ENCODE data around the gene OLFML3.

OLFML3 gene

GRCh38 chr1:113978863-113979702 lies at the start of gene OLFML3:
Gene OLFML3, plus strand, starts transcription at chr1:113979474. Its CDS starts 43 bp downstream, at chr1:113979517.
- Histone ChIP-seq H3K27ac (ENCODE audit: low read depth, low read length) (no peak within 1 kb of the TSS), H3K9me2 (replicated peaks; ENCODE audit: insufficient read depth, low read length) (no peaks in the 10 kb centered on the region), H3F3A (ENCODE audit: insufficient read depth) (peaks cover 7% of the 10 kb centered on the region; the same call in 1 of the 2 replicates), H3K79me2 (ENCODE audit: insufficient read depth, low read length) (no peaks in the 10 kb centered on the region), H4K20me1 (ENCODE audit: low read depth, low read length) (no peaks in the 10 kb centered on the region), H3K27me3 (ENCODE audit: low read length) (no peaks in the 10 kb centered on the region), H2AFZ (ENCODE audit: low read depth, low read length, severe bottlenecking) (no peak within 1 kb of the TSS), H3K36me3 (ENCODE audit: low read length) (peaks cover 4% of the 10 kb centered on the region), H3K4me3 (ENCODE audit: insufficient read depth, low read length, poor library complexity, severe bottlenecking) (no peak within 1 kb of the TSS), H3K4me2 (ENCODE audit: low read depth, low read length, poor library complexity, severe bottlenecking) (no peak within 1 kb of the TSS), H3K9me3 (ENCODE audit: insufficient read depth, low read length) (no peaks in the 10 kb centered on the region), H3K9ac (ENCODE audit: low read length) (no peak within 1 kb of the TSS)
- TF ChIP-seq EZH2phosphoT487 (conservative IDR thresholded peaks at IDR 0.05; ENCODE audit: low read length) (no peak), CTCF (IDR thresholded peaks at IDR 0.05; ENCODE audit: insufficient read depth, low read length, poor library complexity, severe bottlenecking) (peak; percentile 32)

GRCh38 chr1:113929750-113930498 lies 49.4 kb upstream of the OLFML3 start:
- Histone ChIP-seq H3K27me3 (ENCODE audit: low read length) (no peaks in the 10 kb centered on the region), H4K20me1 (ENCODE audit: low read depth, low read length) (peaks cover 4% of the 10 kb centered on the region; the same call in 1 of the 2 replicates), H3K4me3 (ENCODE audit: insufficient read depth, low read length, poor library complexity, severe bottlenecking) (peak overlapping the region; percentile 81), H3K27ac (ENCODE audit: low read depth, low read length) (peak overlapping the region; percentile 56), H3K4me2 (ENCODE audit: low read depth, low read length, poor library complexity, severe bottlenecking) (peak overlapping the region; percentile 62), H3F3A (ENCODE audit: insufficient read depth) (peaks cover 7% of the 10 kb centered on the region; the same call in 1 of the 2 replicates), H3K9ac (ENCODE audit: low read length) (peak overlapping the region; percentile 68), H3K9me3 (ENCODE audit: insufficient read depth, low read length) (no peaks in the 10 kb centered on the region), H3K79me2 (ENCODE audit: insufficient read depth, low read length) (peaks cover 52% of the 10 kb centered on the region), H3K9me2 (replicated peaks; ENCODE audit: insufficient read depth, low read length) (no peaks in the 10 kb centered on the region), H2AFZ (ENCODE audit: low read depth, low read length, severe bottlenecking) (peak overlapping the region; percentile 25), H3K36me3 (ENCODE audit: low read length) (no peaks in the 10 kb centered on the region)
- TF ChIP-seq CTCF (IDR thresholded peaks at IDR 0.05; ENCODE audit: insufficient read depth, low read length, poor library complexity, severe bottlenecking) = no peak
- no peak for TF ChIP-seq EZH2phosphoT487 (conservative IDR thresholded peaks at IDR 0.05; ENCODE audit: low read length)

- H2AFZ ChIP-seq (ENCODE audit: low read depth, low read length, severe bottlenecking) = peak overlapping the region; percentile 25
- no peaks in the 10 kb centered on the region for H3K36me3 ChIP-seq (ENCODE audit: low read length)
- H3K79me2 ChIP-seq (ENCODE audit: insufficient read depth, low read length) = peaks cover 60% of the 10 kb centered on the region
- H3K4me3 ChIP-seq (ENCODE audit: insufficient read depth, low read length, poor library complexity, severe bottlenecking) = peak overlapping the region; percentile 81
- peaks cover 7% of the 10 kb centered on the region for H3F3A ChIP-seq (ENCODE audit: insufficient read depth)
- H3K9me2 ChIP-seq (replicated peaks; ENCODE audit: insufficient read depth, low read length) = no peaks in the 10 kb centered on the region
- H4K20me1 ChIP-seq (ENCODE audit: low read depth, low read length) = peaks cover 4% of the 10 kb centered on the region; the same call in 1 of the 2 replicates
- peak overlapping the region; percentile 68 for H3K9ac ChIP-seq (ENCODE audit: low read length)
- H3K27me3 ChIP-seq (ENCODE audit: low read length) = no peaks in the 10 kb centered on the region
- no peaks in the 10 kb centered on the region for H3K9me3 ChIP-seq (ENCODE audit: insufficient read depth, low read length)
- TF ChIP-seq CTCF (IDR thresholded peaks at IDR 0.05; ENCODE audit: insufficient read depth, low read length, poor library complexity, severe bottlenecking) (no peak), EZH2phosphoT487 (conservative IDR thresholded peaks at IDR 0.05; ENCODE audit: low read length) (no peak)
- H3K4me2 ChIP-seq (ENCODE audit: low read depth, low read length, poor library complexity, severe bottlenecking) = peak overlapping the region; percentile 62
- peak overlapping the region; percentile 56 for H3K27ac ChIP-seq (ENCODE audit: low read depth, low read length)
These were observed 48.6 kb upstream of the OLFML3 start for GRCh38 chr1:113930499-113931161.
